COLO829 (cell line): ENCODE measurements around the gene SLC2A11.

Experiments used
- DNase-seq: peaks from one replicate; pipeline ENCODE4 v3.0.0; 2012; ENCODE audit warnings: low spot score

The SLC2A11 gene

GRCh38 chr22:23832226-23833016 lies 25.3 kb upstream of the SLC2A11 start:
- no peak for DNase-seq

GRCh38 chr22:23833017-23833751 lies 24.5 kb upstream of the SLC2A11 start:
- DNase-seq: no peak

- no peak for DNase-seq
Observed at GRCh38 chr22:23833911-23834317, 23.8 kb upstream of the SLC2A11 start.

- no peak for DNase-seq
Observed at GRCh38 chr22:23834406-23834792, 23.3 kb upstream of the SLC2A11 start.

GRCh38 chr22:23834793-23835483 lies 22.7 kb upstream of the SLC2A11 start:
- DNase-seq: no peak

- no peak for DNase-seq
Observed at GRCh38 chr22:23835484-23836144, 22.1 kb upstream of the SLC2A11 start.

GRCh38 chr22:23836281-23836680 lies 21.4 kb upstream of the SLC2A11 start:
- no peak for DNase-seq

- no peak for DNase-seq
Observed at GRCh38 chr22:23836692-23837495, 20.8 kb upstream of the SLC2A11 start.

- no peak for DNase-seq
Observed at GRCh38 chr22:23837496-23837859, 20.2 kb upstream of the SLC2A11 start.

GRCh38 chr22:23837911-23838680 lies 19.6 kb upstream of the SLC2A11 start:
- DNase-seq: no peak

- DNase-seq: peak; percentile 98
Observed at GRCh38 chr22:23838681-23839468, 18.8 kb upstream of the SLC2A11 start, which contains the start of gene DERL3. Gene DERL3 (minus strand): TSS chr22:23839006. CDS start chr22:23838987, 19 bp downstream.

- DNase-seq: no peak
Observed at GRCh38 chr22:23840026-23840425, 17.6 kb upstream of the SLC2A11 start.

GRCh38 chr22:23841292-23841691 lies 16.4 kb upstream of the SLC2A11 start:
- DNase-seq: no peak

GRCh38 chr22:23841736-23842445 lies 15.8 kb upstream of the SLC2A11 start:
- DNase-seq: no peak

GRCh38 chr22:23842599-23842998 lies 15.1 kb upstream of the SLC2A11 start:
- DNase-seq: no peak

- DNase-seq: no peak
Observed at GRCh38 chr22:23844739-23845202, 12.9 kb upstream of the SLC2A11 start.

- no peak for DNase-seq
Observed at GRCh38 chr22:23845265-23846080, 12.2 kb upstream of the SLC2A11 start.

- DNase-seq: no peak
Observed at GRCh38 chr22:23846081-23846469, 11.6 kb upstream of the SLC2A11 start.
